ENCODE measurements around the gene BTBD9. TPM values are rescaled to one million over a fixed set of nuclear protein-coding genes. Genes with fewer than 3 reads are reported as not detected.

BTBD9 gene
- total and polyA plus RNA-seq, 2 of the 13 experiments (the other 11 are each of a cell fraction or from before 2014, with no cell fraction given): 1.2 to 3.0 TPM

DNA sequence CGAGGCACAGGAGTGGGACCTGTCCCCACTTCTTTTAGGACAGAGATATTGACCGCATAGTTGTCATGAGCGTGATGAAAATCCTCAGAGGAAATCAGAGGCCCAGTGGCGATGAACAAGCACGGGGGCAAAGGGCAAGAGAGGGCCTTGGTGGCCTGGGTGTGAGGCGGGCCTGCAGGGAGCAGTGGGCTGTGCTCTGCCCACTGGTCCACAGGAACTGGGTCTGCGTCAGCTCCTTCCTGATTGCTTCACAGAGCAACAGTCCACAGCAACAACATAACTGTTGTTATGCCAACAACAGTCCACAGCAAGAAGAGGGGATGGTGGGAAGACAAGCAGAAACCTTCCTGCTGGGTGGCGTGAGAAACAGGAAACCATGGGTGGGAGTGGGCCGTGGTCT lies 484.6 kb downstream of the BTBD9 start (continued):
- TF ChIP-seq GATAD2A (CRISPR knock-in tag; IDR thresholded peaks at IDR 0.05): peak; percentile 57; the same call in 1 of the 2 replicates
- TF ChIP-seq, protein P1, sequence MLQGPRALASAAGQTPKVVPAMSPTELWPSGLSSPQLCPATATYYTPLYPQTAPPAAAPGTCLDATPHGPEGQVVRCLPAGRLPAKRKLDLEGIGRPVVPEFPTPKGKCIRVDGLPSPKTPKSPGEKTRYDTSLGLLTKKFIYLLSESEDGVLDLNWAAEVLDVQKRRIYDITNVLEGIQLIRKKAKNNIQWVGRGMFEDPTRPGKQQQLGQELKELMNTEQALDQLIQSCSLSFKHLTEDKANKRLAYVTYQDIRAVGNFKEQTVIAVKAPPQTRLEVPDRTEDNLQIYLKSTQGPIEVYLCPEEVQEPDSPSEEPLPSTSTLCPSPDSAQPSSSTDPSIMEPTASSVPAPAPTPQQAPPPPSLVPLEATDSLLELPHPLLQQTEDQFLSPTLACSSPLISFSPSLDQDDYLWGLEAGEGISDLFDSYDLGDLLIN (CRISPR knock-in tag; IDR thresholded peaks at IDR 0.05; ENCODE audit: borderline replicate concordance): no peak
- peak; percentile 85 for TF ChIP-seq ZBTB38 (CRISPR knock-in tag; IDR thresholded peaks at IDR 0.05)
- TF ChIP-seq SMAD1 (CRISPR knock-in tag; IDR thresholded peaks at IDR 0.05; ENCODE audit: borderline replicate concordance, low read depth): 0 out of 2 replicates have a peak, but pooled peaks have one; percentile 31
- 0 out of 2 replicates have a peak, but pooled peaks have one; percentile 35 for TF ChIP-seq ZNF710 (CRISPR knock-in tag; IDR thresholded peaks at IDR 0.05; ENCODE audit: borderline replicate concordance)
- no peak for TF ChIP-seq HMGA1 (CRISPR knock-in tag; conservative IDR thresholded peaks at IDR 0.05)
- peak; percentile 88 for TF ChIP-seq CEBPG (CRISPR knock-in tag; IDR thresholded peaks at IDR 0.05)
- TF ChIP-seq ZNF3 (CRISPR knock-in tag; IDR thresholded peaks at IDR 0.05): no peak
- peak; percentile 69; the same call in 1 of the 2 replicates for TF ChIP-seq RFX3 (CRISPR knock-in tag; IDR thresholded peaks at IDR 0.05)
- TF ChIP-seq RARA (CRISPR knock-in tag; IDR thresholded peaks at IDR 0.05): 0 out of 2 replicates have a peak, but pooled peaks have one; percentile 29
- TF ChIP-seq ZGPAT (CRISPR knock-in tag; IDR thresholded peaks at IDR 0.05): 0 out of 2 replicates have a peak, but pooled peaks have one; percentile 28
- no peak for TF ChIP-seq ZNF780A (CRISPR knock-in tag; IDR thresholded peaks at IDR 0.05)
- no peak for TF ChIP-seq ZZZ3 (CRISPR knock-in tag; IDR thresholded peaks at IDR 0.05; ENCODE audit: borderline replicate concordance)
- TF ChIP-seq ZNF713 (CRISPR knock-in tag; IDR thresholded peaks at IDR 0.05): peak; percentile 37; the same call in 1 of the 2 replicates
- peak; percentile 63 for TF ChIP-seq ELF3 (CRISPR knock-in tag; IDR thresholded peaks at IDR 0.05)
- no peak for TF ChIP-seq ARHGAP35 (CRISPR knock-in tag; IDR thresholded peaks at IDR 0.05; ENCODE audit: borderline replicate concordance)
- TF ChIP-seq, protein P2, sequence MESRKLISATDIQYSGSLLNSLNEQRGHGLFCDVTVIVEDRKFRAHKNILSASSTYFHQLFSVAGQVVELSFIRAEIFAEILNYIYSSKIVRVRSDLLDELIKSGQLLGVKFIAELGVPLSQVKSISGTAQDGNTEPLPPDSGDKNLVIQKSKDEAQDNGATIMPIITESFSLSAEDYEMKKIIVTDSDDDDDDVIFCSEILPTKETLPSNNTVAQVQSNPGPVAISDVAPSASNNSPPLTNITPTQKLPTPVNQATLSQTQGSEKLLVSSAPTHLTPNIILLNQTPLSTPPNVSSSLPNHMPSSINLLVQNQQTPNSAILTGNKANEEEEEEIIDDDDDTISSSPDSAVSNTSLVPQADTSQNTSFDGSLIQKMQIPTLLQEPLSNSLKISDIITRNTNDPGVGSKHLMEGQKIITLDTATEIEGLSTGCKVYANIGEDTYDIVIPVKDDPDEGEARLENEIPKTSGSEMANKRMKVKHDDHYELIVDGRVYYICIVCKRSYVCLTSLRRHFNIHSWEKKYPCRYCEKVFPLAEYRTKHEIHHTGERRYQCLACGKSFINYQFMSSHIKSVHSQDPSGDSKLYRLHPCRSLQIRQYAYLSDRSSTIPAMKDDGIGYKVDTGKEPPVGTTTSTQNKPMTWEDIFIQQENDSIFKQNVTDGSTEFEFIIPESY (CRISPR knock-in tag; IDR thresholded peaks at IDR 0.05): 0 out of 2 replicates have a peak, but pooled peaks have one; percentile 42
- peak; percentile 20; the same call in 1 of the 2 replicates for TF ChIP-seq RXRA (CRISPR knock-in tag; IDR thresholded peaks at IDR 0.05)
- peak; percentile 50 for TF ChIP-seq PAXIP1 (CRISPR knock-in tag; conservative IDR thresholded peaks at IDR 0.05)
- peak; percentile 51; the same call in 1 of the 2 replicates for TF ChIP-seq FOXP1 (IDR thresholded peaks at IDR 0.05)
- TF ChIP-seq FOXP1 (CRISPR knock-in tag; IDR thresholded peaks at IDR 0.05): peak; percentile 80
